SU-DHL-6 (cell line): ENCODE results near the gene CATSPERD.
"Not testable (repeated sequence)": the region's sequence is repeated elsewhere in the genome, so short reads cannot be mapped to it uniquely, and the experiment has no call there.

ENCODE experiments used
- H2AFZ ChIP-seq: fragments of 200-600 bp; sonication (generic); 2 replicates; pipeline ENCODE4 v1.6.1; 2014; ENCODE audit warnings: low read depth, mild to moderate bottlenecking, moderate library complexity, mixed read lengths, antibody characterized with exemption, low read length; ENCODE audit not compliant: severe bottlenecking
- H3F3A ChIP-seq: fragments of 200-600 bp; shearing (Covaris generic); 2 replicates; pipeline ENCODE4 v1.6.0; 2016; ENCODE audit warnings: antibody characterized with exemption, mild to moderate bottlenecking; ENCODE audit not compliant: insufficient read depth
- H3K27ac ChIP-seq: fragments of 200-600 bp; sonication (generic); 2 replicates; pipeline ENCODE4 v1.5.1; 2016; ENCODE audit warnings: low read depth, mild to moderate bottlenecking, low read length, moderate library complexity, mixed read lengths
- H3K27me3 ChIP-seq: fragments of 200-600 bp; sonication (generic), shearing (Covaris generic); 2 replicates; pipeline ENCODE4 v1.6.0; 2014; ENCODE audit warnings: mild to moderate bottlenecking, low read length
- H3K36me3 ChIP-seq: fragments of 200-600 bp; sonication (generic); 2 replicates; pipeline ENCODE4 v1.6.1; 2014; ENCODE audit warnings: mild to moderate bottlenecking, low read length, mixed read lengths
- H3K4me2 ChIP-seq: fragments of 300-600, 200-600 bp; shearing (Covaris generic), sonication (generic); 2 replicates; pipeline ENCODE4 v1.6.0; 2014; ENCODE audit warnings: low read length, low read depth, mild to moderate bottlenecking; ENCODE audit not compliant: poor library complexity, severe bottlenecking
- H3K4me3 ChIP-seq: fragments of 200-600 bp; sonication (generic); 2 replicates; pipeline ENCODE4 v1.5.1; 2014; ENCODE audit warnings: antibody characterized with exemption, low read length, mild to moderate bottlenecking, mixed read lengths; ENCODE audit not compliant: insufficient read depth, poor library complexity, severe bottlenecking
- H3K79me2 ChIP-seq: fragments of 200-600 bp; sonication (generic); 2 replicates; pipeline ENCODE4 v1.6.1; 2014; ENCODE audit warnings: mild to moderate bottlenecking, low read length, moderate library complexity; ENCODE audit not compliant: insufficient read depth
- H3K9ac ChIP-seq: fragments of 200-600 bp; sonication (generic); 2 replicates; pipeline ENCODE4 v1.7.0; 2014; ENCODE audit warnings: mild to moderate bottlenecking, low read length
- H3K9me2 ChIP-seq: fragments of 200-600 bp; sonication (generic); replicated peaks from 2 replicates; pipeline ENCODE4 v1.6.1; 2014; ENCODE audit warnings: low read length; ENCODE audit not compliant: insufficient read depth
- H3K9me3 ChIP-seq: fragments of 200-600 bp; sonication (generic); 2 replicates; pipeline ENCODE4 v1.6.1; 2014; ENCODE audit warnings: low read length, mixed read lengths; ENCODE audit not compliant: insufficient read depth
- H4K20me1 ChIP-seq: fragments of 200-600 bp; sonication (generic); 2 replicates; pipeline ENCODE4 v1.6.1; 2014; ENCODE audit warnings: low read depth, mild to moderate bottlenecking, antibody characterized with exemption, low read length, moderate library complexity, mixed read lengths
- CTCF ChIP-seq: fragments of 200-600 bp; sonication (generic); IDR thresholded peaks from one replicate; pipeline ENCODE4 v1.5.1; 2017; ENCODE audit warnings: antibody characterized with exemption, mild to moderate bottlenecking, low read length, moderate library complexity; ENCODE audit not compliant: insufficient read depth, poor library complexity, severe bottlenecking
- EZH2phosphoT487 ChIP-seq: fragments of 200-600 bp; sonication (generic), shearing (Covaris generic); conservative IDR thresholded peaks from 2 replicates; pipeline ENCODE4 v1.6.1; 2018; ENCODE audit warnings: mild to moderate bottlenecking, antibody characterized with exemption, low read length, moderate library complexity, mixed read lengths

The CATSPERD gene

GRCh38 chr19:5742051-5742450, 21.6 kb downstream of the CATSPERD start:
- Histone ChIP-seq H3K79me2 (no peaks in the 10 kb centered on the region), H3K9ac (no peak overlapping the region), H3K27me3 (no peaks in the 10 kb centered on the region), H3K9me3 (no peaks in the 10 kb centered on the region), H3F3A (no peaks in the 10 kb centered on the region), H3K4me2 (no peak overlapping the region), H3K4me3 (no peak overlapping the region), H2AFZ (no peak overlapping the region), H3K27ac (no peak overlapping the region), H3K36me3 (no peaks in the 10 kb centered on the region), H3K9me2 (no peaks in the 10 kb centered on the region), H4K20me1 (no peaks in the 10 kb centered on the region)
- TF ChIP-seq EZH2phosphoT487, result no peak
- no peak for TF ChIP-seq CTCF

GRCh38 chr19:5743630-5744029, 23.2 kb downstream of the CATSPERD start:
- H3K27me3 ChIP-seq, result no peaks in the 10 kb centered on the region
- H3K27ac ChIP-seq, result no peak overlapping the region
- H3K36me3 ChIP-seq, result no peaks in the 10 kb centered on the region
- no peak overlapping the region for H3K4me3 ChIP-seq
- H2AFZ ChIP-seq, result no peak overlapping the region
- no peaks in the 10 kb centered on the region for H3K9me3 ChIP-seq
- H3K79me2 ChIP-seq, result no peaks in the 10 kb centered on the region
- no peak for TF ChIP-seq EZH2phosphoT487
- TF ChIP-seq CTCF, result no peak
- H3K9me2 ChIP-seq, result no peaks in the 10 kb centered on the region
- H3K4me2 ChIP-seq, result no peak overlapping the region
- H4K20me1 ChIP-seq, result no peaks in the 10 kb centered on the region
- H3F3A ChIP-seq, result no peaks in the 10 kb centered on the region
- no peak overlapping the region for H3K9ac ChIP-seq

- H3K36me3 ChIP-seq, H3K27me3 ChIP-seq, H3K27ac ChIP-seq, H3K4me3 ChIP-seq, H3K9me2 ChIP-seq, H3K9ac ChIP-seq, H3F3A ChIP-seq, H4K20me1 ChIP-seq, H3K4me2 ChIP-seq, H2AFZ ChIP-seq, H3K9me3 ChIP-seq, H3K79me2 ChIP-seq: not testable (repeated sequence)
Measured at GRCh38 chr19:5744999-5745398, 24.6 kb downstream of the CATSPERD start.

GRCh38 chr19:5748920-5749319, 28.5 kb downstream of the CATSPERD start:
- H3K27ac ChIP-seq, H3F3A ChIP-seq, H3K27me3 ChIP-seq, H4K20me1 ChIP-seq, H3K9me2 ChIP-seq, H3K36me3 ChIP-seq, H3K9me3 ChIP-seq, H3K4me3 ChIP-seq, H3K79me2 ChIP-seq, H2AFZ ChIP-seq, H3K4me2 ChIP-seq, H3K9ac ChIP-seq: not testable (repeated sequence)
